GM12891 (cell line): ENCODE results near the gene ZNF317.

Experiments
- POLR2A ChIP-seq: IDR thresholded peaks from 2 replicates; pipeline ENCODE4 v1.6.1; 2011; ENCODE audit warnings: low read depth, low read length, control low read depth
- TAF1 ChIP-seq: IDR thresholded peaks from 2 replicates; pipeline ENCODE4 v1.6.1; 2011; ENCODE audit warnings: low read depth, low read length, control low read depth

- TF ChIP-seq POLR2A (no peak), TAF1 (no peak)
Observed at GRCh38 chr19:9144920-9145319, 4.7 kb downstream of the ZNF317 start.
